ENCODE measurements around the gene VSX1.
A peak's percentile ranks its signal among the peaks of the same experiment; 100 is the strongest.

Gene VSX1

GRCh38 chr20:25065072-25065624 is 16.8 kb downstream of the VSX1 start:
- no peak for DNase-seq

GRCh38 chr20:25064561-25065071 is 17.3 kb downstream of the VSX1 start:
- DNase-seq, result no peak

- no peak for DNase-seq
These were observed 18.0 kb downstream of the VSX1 start for GRCh38 chr20:25063981-25064380.

GRCh38 chr20:25063546-25063945 is 18.4 kb downstream of the VSX1 start:
- DNase-seq, result no peak

- DNase-seq, result no peak
These were observed 19.1 kb downstream of the VSX1 start for GRCh38 chr20:25062841-25063240.

- no peak for DNase-seq
These were observed 20.0 kb downstream of the VSX1 start for GRCh38 chr20:25061821-25062530.

GRCh38 chr20:25061103-25061799 is 20.7 kb downstream of the VSX1 start:
- no peak for DNase-seq

- no peak for DNase-seq
These were observed 22.0 kb downstream of the VSX1 start for GRCh38 chr20:25059866-25060465.

- no peak for DNase-seq
These were observed 22.8 kb downstream of the VSX1 start for GRCh38 chr20:25058847-25059810.

- peak; percentile 73 for DNase-seq
These were observed 23.7 kb downstream of the VSX1 start, which contains the start of gene ACSS1 for GRCh38 chr20:25058051-25058846. Gene ACSS1, minus strand, starts transcription at chr20:25058139. Its CDS starts 37 bp downstream, at chr20:25058102.

GRCh38 chr20:25057234-25058050 is 24.5 kb downstream of the VSX1 start:
- peak; percentile 84 for DNase-seq

- no peak for DNase-seq
These were observed 25.2 kb downstream of the VSX1 start for GRCh38 chr20:25056690-25057233.

- no peak for DNase-seq
These were observed 26.0 kb downstream of the VSX1 start for GRCh38 chr20:25055711-25056495.

- DNase-seq, result no peak
These were observed 26.8 kb downstream of the VSX1 start for GRCh38 chr20:25054995-25055629.

GRCh38 chr20:25054096-25054820 is 27.7 kb downstream of the VSX1 start:
- DNase-seq, result no peak

GRCh38 chr20:25053255-25054031 is 28.5 kb downstream of the VSX1 start:
- no peak for DNase-seq

Measured in stimulated activated CD8-positive, alpha-beta memory T cell treated with anti-CD3 and anti-CD28 coated beads, Interleukin-4, amount 100 ng/mL, for 48 hours (primary cell).